Caco-2 (cell line): ENCODE data around the gene MOXD1. TPM values are rescaled to one million over a fixed set of nuclear protein-coding genes. Genes with fewer than 3 reads are reported as not detected.

Experiments
- BruUV-seq: library from RNA; stranded (reverse); fragments of 400-500 nt; replicated peaks from 2 replicates; lab custom pipeline; 2021; lab: Mats Ljungman, UMichigan
- CTCF ChIA-PET: fragments of 300-600 bp; sonication (Branson Sonifier 250); formaldehyde crosslinking; loops from one replicate; lab custom pipeline; 2022; ENCODE audit warnings: antibody characterized with exemption; lab: Charles Lee
- POLR2A ChIA-PET: fragments of 300-600 bp; sonication (Branson Sonifier 250); formaldehyde crosslinking; loops from one replicate; lab custom pipeline; 2022; ENCODE audit warnings: antibody characterized with exemption; lab: Charles Lee
- DNase-seq, 2 experiments: peaks; one replicate each; pipeline versions ENCODE4 v3.0.0 to v3.0.0-alpha.2; 2020 to 2022
- H3K27me3 ChIP-seq: replicated peaks from 2 replicates; pipeline ENCODE4 v1.6.0; 2011; ENCODE audit warnings: low read length; ENCODE audit not compliant: control insufficient read depth, insufficient read depth
- H3K36me3 ChIP-seq: 2 replicates; pipeline ENCODE4 v1.5.1; 2011; ENCODE audit warnings: low read length; ENCODE audit not compliant: control insufficient read depth, insufficient read depth
- H3K4me1 ChIP-seq: fragments of 250-450 bp; sonication (Bioruptor Pico); 2 replicates; pipeline ENCODE4 v1.5.1; 2020; ENCODE audit warnings: mild to moderate bottlenecking
- H3K4me3 ChIP-seq: 2 replicates; pipeline ENCODE4 v1.5.1; 2011; ENCODE audit warnings: low read depth, mild to moderate bottlenecking, control low read depth, low read length
- H3K9me3 ChIP-seq: fragments of 250-450 bp; sonication (Bioruptor Pico); 2 replicates; pipeline ENCODE4 v1.5.1; 2020; ENCODE audit warnings: mild to moderate bottlenecking, moderate library complexity
- H3K27ac Mint-ChIP-seq: one replicate; pipeline ENCODE4 v1.8.0; 2022; ENCODE audit warnings: mixed read lengths; ENCODE audit not compliant: unreplicated experiment
- H3K27me3 Mint-ChIP-seq: one replicate; pipeline ENCODE4 v1.8.0; 2022; ENCODE audit warnings: mixed read lengths; ENCODE audit not compliant: insufficient read depth, unreplicated experiment
- H3K36me3 Mint-ChIP-seq: one replicate; pipeline ENCODE4 v1.8.0; 2022; ENCODE audit warnings: mild to moderate bottlenecking, mixed read lengths; ENCODE audit not compliant: insufficient read depth, unreplicated experiment
- H3K4me1 Mint-ChIP-seq: one replicate; pipeline ENCODE4 v1.8.0; 2022; ENCODE audit warnings: low read depth, mixed read lengths; ENCODE audit not compliant: unreplicated experiment
- H3K4me3 Mint-ChIP-seq: one replicate; pipeline ENCODE4 v1.8.0; 2022; ENCODE audit warnings: mild to moderate bottlenecking, moderate library complexity, mixed read lengths; ENCODE audit not compliant: unreplicated experiment
- H3K9me3 Mint-ChIP-seq: one replicate; pipeline ENCODE4 v1.8.0; 2022; ENCODE audit warnings: mixed read lengths; ENCODE audit not compliant: unreplicated experiment
- CTCF ChIP-seq, 2 experiments: fragments of 200-600 bp in 1 of 2; IDR thresholded peaks; 1 replicate in 1 of 2; 2 replicates in 1 of 2; pipeline versions ENCODE4 v1.5.1 to v1.8.0; 2011 to 2022; ENCODE audit warnings: antibody characterized with exemption in 1 of 2, control low read depth in 1 of 2, inconsistent platforms in 1 of 2, low read depth in 1 of 2, low read length in 1 of 2, mild to moderate bottlenecking in 1 of 2, moderate library complexity in 1 of 2; ENCODE audit not compliant: insufficient read depth in 1 of 2, severe bottlenecking in 1 of 2, unreplicated experiment in 1 of 2
- intact Hi-C: fragments of 100-400 bp; cut with micrococcal nuclease; formaldehyde crosslinking; loops from one replicate; pipeline ENCODE4 v1.10.0; 2022; ENCODE audit not compliant: unreplicated experiment
- total RNA-seq: library from RNA; stranded (reverse); gene quantifications from 2 replicates; pipeline ENCODE4 v1.2.3, GENCODE V29; 2022

The MOXD1 gene
- total RNA-seq, 1 experiment from 2014 or later = 0.09 TPM

- Mint-ChIP-seq H3K27me3 (peaks cover 8% of the 10 kb centered on the region), H3K4me3 (no peak overlapping the region), H3K36me3 (no peaks in the 10 kb centered on the region), H3K9me3 (no peaks in the 10 kb centered on the region), H3K27ac (no peak overlapping the region), H3K4me1 (no peaks in the 10 kb centered on the region)
- ChIA-PET CTCF (no interaction called here), POLR2A (no interaction called here)
- H3K27me3 ChIP-seq = no peaks in the 10 kb centered on the region
- no TSS peak for BruUV-seq
- intact Hi-C loops = no loop called here
- DNase-seq = no peak
- H3K36me3 ChIP-seq = no peaks in the 10 kb centered on the region
- TF ChIP-seq CTCF (IDR thresholded peaks at IDR 0.05; ENCODE audit: insufficient read depth in 1 of 2, low read depth in 1 of 2, low read length in 1 of 2, severe bottlenecking in 1 of 2, unreplicated experiment in 1 of 2) = no peak
- H3K4me1 ChIP-seq = no peaks in the 10 kb centered on the region
- no peaks in the 10 kb centered on the region for H3K9me3 ChIP-seq
- no peak overlapping the region for H3K4me3 ChIP-seq
These were observed 114.2 kb downstream of the MOXD1 start for GRCh38 chr6:132287101-132287500.

GRCh38 chr6:132286298-132287019, 114.8 kb downstream of the MOXD1 start:
- ChIA-PET POLR2A (interaction anchor here (0.6 kb wide), 1 partner anchor 10 kb away, joined by 3 read pairs; no protein-coding TSS in a partner anchor), CTCF (no interaction called here)
- no peaks in the 10 kb centered on the region for H3K36me3 ChIP-seq
- no peaks in the 10 kb centered on the region for H3K9me3 Mint-ChIP-seq
- H3K4me1 ChIP-seq = no peaks in the 10 kb centered on the region
- no peak for TF ChIP-seq CTCF (IDR thresholded peaks at IDR 0.05; ENCODE audit: insufficient read depth in 1 of 2, low read depth in 1 of 2, low read length in 1 of 2, severe bottlenecking in 1 of 2, unreplicated experiment in 1 of 2)
- no peaks in the 10 kb centered on the region for H3K4me1 Mint-ChIP-seq
- no TSS peak for BruUV-seq
- H3K27ac Mint-ChIP-seq = no peak overlapping the region
- DNase-seq = no peak
- no peak overlapping the region for H3K4me3 ChIP-seq
- H3K27me3 Mint-ChIP-seq = peaks cover 8% of the 10 kb centered on the region
- intact Hi-C loops = no loop called here
- no peaks in the 10 kb centered on the region for H3K27me3 ChIP-seq
- no peaks in the 10 kb centered on the region for H3K9me3 ChIP-seq
- no peaks in the 10 kb centered on the region for H3K36me3 Mint-ChIP-seq
- H3K4me3 Mint-ChIP-seq = no peak overlapping the region

- intact Hi-C loops = no loop called here
- Mint-ChIP-seq H3K4me1 (no peaks in the 10 kb centered on the region), H3K9me3 (no peaks in the 10 kb centered on the region), H3K27ac (no peak overlapping the region), H3K36me3 (no peaks in the 10 kb centered on the region), H3K27me3 (peaks cover 8% of the 10 kb centered on the region), H3K4me3 (no peak overlapping the region)
- POLR2A ChIA-PET = no interaction called here
- Histone ChIP-seq H3K4me3 (no peak overlapping the region), H3K36me3 (no peaks in the 10 kb centered on the region), H3K9me3 (no peaks in the 10 kb centered on the region), H3K4me1 (no peaks in the 10 kb centered on the region), H3K27me3 (no peaks in the 10 kb centered on the region)
- BruUV-seq = no TSS peak
- no peak for TF ChIP-seq CTCF (IDR thresholded peaks at IDR 0.05; ENCODE audit: insufficient read depth in 1 of 2, low read depth in 1 of 2, low read length in 1 of 2, severe bottlenecking in 1 of 2, unreplicated experiment in 1 of 2)
- CTCF ChIA-PET = no interaction called here
- DNase-seq = no peak
These were observed 116.1 kb downstream of the MOXD1 start for GRCh38 chr6:132285004-132285780.
